C4-2B (cell line): Measurements from ENCODE around the gene APRT.

ENCODE experiments used
- H3K27ac ChIP-seq: fragments of 450-650 bp; 2 replicates; pipeline ENCODE4 v1.5.1; 2017
- ZFX ChIP-seq: fragments of 450-650 bp; IDR thresholded peaks from 2 replicates; pipeline ENCODE4 v1.6.1; 2017
- TF ChIP-seq, protein P1 (sequence below): fragments of 450-650 bp; conservative IDR thresholded peaks from 2 replicates; pipeline ENCODE4 v1.5.1; 2017; ENCODE audit warnings: mild to moderate bottlenecking

The APRT gene

DNA sequence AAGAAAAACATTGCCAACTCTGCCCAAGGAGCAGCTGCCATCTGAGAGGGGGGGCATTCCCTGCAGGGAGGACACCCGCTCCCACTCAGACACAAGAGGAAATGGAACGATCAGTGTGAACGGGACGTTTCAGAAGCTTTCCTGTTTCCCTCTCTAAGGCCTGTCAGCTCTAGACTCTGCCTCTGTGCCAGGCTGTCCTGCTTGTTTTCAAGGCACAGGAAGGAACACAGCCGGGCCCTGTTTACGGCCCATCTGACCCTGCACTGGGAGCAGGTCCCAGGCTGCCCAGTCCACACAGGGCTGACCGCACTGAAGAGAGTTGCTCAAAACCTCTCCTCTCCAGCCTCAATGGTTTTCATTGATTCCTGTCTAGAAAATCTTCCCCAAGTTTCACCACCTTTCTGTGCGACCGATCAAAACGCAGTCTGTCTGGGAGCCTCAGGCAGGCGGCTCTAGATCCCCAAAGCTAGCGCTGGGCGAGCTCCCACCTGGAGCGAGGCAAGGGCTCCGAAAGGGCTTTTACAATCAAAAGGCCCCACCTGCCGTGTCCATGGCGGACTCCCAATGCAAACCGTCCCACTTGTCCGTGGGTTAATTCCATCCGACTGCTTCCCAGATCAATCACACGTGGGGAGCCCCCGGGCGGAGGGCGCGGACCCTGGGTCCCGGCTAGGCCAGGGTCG, 28.2 kb downstream of the APRT start:
- TF ChIP-seq, protein P1, sequence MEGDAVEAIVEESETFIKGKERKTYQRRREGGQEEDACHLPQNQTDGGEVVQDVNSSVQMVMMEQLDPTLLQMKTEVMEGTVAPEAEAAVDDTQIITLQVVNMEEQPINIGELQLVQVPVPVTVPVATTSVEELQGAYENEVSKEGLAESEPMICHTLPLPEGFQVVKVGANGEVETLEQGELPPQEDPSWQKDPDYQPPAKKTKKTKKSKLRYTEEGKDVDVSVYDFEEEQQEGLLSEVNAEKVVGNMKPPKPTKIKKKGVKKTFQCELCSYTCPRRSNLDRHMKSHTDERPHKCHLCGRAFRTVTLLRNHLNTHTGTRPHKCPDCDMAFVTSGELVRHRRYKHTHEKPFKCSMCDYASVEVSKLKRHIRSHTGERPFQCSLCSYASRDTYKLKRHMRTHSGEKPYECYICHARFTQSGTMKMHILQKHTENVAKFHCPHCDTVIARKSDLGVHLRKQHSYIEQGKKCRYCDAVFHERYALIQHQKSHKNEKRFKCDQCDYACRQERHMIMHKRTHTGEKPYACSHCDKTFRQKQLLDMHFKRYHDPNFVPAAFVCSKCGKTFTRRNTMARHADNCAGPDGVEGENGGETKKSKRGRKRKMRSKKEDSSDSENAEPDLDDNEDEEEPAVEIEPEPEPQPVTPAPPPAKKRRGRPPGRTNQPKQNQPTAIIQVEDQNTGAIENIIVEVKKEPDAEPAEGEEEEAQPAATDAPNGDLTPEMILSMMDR: no peak
- no peak for TF ChIP-seq ZFX
- peak overlapping the region; percentile 79 for H3K27ac ChIP-seq

- H3K27ac ChIP-seq: peak overlapping the region; percentile 79
- no peak for TF ChIP-seq ZFX
- TF ChIP-seq, protein P1: no peak
Observed at GRCh38 chr16:88782454-88783390, 29.0 kb downstream of the APRT start.

DNA sequence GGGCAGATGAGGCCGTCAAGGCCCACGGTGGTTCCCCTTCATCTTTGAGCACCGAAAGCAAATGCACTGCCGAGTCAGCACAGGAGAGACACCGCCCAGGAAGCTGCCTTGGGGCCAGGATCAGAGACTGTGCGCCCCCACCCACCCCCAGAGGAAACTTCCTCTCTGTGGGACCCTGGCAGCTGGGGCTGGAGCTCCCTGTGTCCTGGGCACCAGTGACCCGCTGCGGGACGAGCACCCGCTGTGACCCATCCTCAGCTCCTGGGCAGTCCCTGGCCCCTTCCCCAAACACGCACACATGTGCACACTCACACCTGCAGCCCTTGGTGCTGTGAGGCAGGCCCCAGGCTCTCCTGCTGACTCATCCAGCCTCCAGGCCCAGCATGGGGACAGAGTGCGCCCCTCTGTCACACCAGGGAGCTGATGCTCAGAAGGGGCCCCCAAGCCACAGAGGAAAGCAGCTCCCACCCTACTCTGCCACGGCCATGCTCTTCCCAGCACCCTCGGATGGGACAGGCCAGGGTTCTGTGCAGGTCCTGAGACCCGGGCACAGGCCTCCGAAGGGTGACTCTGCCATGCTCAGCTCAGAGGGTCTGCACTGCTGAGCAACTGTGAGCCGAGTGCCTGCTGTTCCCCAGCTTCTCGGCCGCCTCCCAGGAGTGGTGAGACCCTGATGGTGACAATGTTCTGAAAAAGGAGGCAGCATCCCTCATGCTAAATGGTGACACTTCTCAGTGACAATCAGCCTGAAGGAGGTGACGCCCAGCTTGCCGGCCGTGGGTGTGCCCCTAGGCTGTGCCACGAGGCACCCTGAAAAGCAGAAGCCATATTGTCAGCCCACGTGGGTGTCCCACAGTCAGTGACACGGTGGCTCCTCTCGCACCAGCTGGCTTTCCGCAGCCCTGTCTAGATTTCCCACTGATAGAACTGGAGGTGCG, 30.3 kb downstream of the APRT start:
- no peak overlapping the region; the same call in 1 of the 2 replicates for H3K27ac ChIP-seq
- no peak for TF ChIP-seq ZFX
- TF ChIP-seq, protein P1: no peak

GRCh38 chr16:88780142-88781062, 31.3 kb downstream of the APRT start:
- TF ChIP-seq, protein P1: no peak
- no peak for TF ChIP-seq ZFX
- H3K27ac ChIP-seq: no peak overlapping the region; the same call in 1 of the 2 replicates

DNA sequence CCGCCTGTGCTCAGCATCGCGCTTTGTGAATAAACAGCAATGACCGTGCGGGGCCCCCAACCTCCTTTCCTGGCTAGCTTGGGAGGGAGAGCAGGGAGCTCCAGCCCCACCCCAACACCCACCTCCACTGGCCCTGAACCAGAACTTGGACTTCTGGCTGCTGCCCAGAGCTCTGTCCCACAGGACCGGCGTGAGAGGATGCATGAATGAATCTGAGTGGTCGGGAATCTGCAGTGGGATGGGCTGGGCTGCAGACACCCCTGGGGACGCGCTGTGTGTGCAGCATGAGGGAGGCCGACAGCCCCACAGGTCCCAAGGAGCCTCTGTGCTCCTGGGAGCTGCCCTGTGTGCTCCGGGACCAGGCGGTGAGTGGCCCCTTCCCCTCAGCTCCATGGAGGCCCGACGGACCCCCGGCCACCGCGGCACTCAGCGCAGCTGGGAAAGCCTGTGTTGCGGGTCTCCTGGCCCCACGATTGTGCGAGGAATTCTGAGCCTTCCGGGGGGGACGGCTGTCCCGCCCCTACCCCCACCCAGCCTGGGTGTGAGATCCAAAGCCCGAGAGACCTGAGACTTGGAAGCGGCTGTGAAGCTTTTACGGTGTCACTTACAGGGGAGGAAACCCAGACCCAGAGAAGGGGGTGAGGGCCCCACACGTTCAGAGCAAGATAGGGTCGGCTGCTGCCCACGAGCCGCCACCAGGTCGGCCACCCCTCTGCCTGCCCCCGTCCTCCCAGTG, 32.2 kb downstream of the APRT start:
- no peak for TF ChIP-seq ZFX
- TF ChIP-seq, protein P1: no peak
- H3K27ac ChIP-seq: no peak overlapping the region
